NCI-H2196 (cell line): ENCODE measurements around the gene SENP1.
A peak's percentile ranks its signal among the peaks of the same experiment; 100 is the strongest.
"Not testable (repeated sequence)": the region's sequence is repeated elsewhere in the genome, so short reads cannot be mapped to it uniquely, and the experiment has no call there.

Source experiments
- DNase-seq: peaks from one replicate; lab custom pipeline; 2025; ENCODE audit not compliant: unreplicated experiment; lab: John Stamatoyannopoulos, UW

SENP1 gene

DNA sequence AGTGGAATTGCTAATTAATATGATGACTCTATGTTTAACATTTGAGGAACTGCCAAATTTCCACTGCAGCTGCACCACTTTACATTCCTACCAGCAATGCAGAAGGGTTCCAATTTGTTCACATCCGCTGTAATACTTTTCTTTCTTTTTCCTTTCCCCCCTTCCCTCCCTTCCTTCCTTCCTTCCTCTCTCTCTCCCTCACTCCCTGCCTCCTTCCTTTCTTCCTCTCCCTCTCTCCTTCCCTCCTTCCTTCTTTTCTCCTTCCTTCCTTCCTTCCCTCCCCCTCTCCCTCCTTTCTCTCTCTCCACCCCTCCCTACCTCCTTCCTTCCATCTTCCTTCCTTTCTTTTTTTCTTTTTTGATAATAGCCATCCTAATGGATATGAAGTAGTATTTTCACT is 10.1 kb upstream of the SENP1 start:
- no peak for DNase-seq

DNA sequence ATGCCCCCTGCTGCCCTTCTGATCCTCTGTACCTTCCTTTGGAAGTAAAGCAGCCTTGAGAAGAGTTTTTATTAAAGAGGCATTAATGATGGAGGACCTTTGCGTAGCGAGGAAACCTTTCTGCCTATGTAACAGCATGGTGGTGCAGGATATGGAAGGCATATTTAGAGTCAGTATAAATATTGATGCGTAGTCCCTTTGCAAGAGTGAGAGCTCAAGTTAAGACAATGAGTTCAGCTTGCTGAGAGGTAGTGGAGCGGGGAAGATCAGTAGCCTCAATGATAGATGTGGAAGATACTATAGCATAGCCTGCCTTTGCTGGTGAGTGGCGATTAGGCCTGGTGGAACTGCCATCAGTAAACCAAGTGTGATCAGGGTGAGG is 5.4 kb upstream of the SENP1 start:
- DNase-seq = not testable (repeated sequence)

DNA sequence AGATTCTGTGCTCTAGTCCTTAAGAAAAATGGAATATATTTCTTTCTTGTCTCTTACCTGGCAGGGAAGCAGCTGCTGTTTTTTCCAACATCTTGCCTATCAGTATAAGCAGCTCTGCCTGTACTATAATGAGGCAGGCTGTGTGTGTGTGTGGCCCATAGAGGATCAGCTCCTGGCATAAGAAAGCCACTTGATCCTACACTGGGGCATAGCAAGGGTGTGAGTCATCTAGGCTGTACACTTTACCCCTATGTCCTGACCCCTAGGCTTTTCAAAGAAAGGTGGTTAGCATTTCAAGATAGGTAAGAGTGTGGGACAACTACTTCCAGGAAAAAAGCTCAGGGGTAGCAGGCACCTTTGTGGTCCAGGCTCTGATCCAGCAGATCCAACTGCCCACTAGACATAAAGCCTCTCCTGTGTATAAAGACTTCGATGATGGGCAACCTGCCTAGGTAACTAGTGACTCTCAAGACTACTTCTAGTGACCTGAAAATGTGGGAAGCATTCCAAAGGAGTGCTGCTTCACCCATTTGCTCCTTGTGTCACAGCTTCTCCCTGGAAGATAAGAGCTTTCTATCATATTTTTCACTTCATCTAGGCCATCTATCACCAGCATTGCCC is 4.9 kb upstream of the SENP1 start:
- DNase-seq = no peak

DNA sequence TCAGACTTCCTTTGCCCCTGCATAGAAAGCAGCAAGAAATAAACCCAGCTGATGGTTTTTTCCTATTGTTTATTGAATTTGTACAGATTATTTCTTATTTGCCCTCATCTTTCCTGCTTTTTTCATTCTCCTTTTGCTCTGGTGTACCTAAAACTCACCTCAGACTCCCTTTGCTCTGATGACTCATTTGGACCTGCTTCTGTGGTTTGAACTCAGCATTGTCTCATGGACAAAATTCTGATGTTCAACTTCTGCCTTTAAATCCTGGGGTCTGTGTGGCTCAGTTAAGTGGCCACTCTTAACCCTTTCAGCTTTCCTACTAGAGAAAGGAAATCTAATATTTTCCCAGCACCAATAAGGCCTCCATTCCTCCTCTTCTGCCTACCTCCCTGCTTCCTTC is 3.5 kb upstream of the SENP1 start:
- no peak for DNase-seq

DNA sequence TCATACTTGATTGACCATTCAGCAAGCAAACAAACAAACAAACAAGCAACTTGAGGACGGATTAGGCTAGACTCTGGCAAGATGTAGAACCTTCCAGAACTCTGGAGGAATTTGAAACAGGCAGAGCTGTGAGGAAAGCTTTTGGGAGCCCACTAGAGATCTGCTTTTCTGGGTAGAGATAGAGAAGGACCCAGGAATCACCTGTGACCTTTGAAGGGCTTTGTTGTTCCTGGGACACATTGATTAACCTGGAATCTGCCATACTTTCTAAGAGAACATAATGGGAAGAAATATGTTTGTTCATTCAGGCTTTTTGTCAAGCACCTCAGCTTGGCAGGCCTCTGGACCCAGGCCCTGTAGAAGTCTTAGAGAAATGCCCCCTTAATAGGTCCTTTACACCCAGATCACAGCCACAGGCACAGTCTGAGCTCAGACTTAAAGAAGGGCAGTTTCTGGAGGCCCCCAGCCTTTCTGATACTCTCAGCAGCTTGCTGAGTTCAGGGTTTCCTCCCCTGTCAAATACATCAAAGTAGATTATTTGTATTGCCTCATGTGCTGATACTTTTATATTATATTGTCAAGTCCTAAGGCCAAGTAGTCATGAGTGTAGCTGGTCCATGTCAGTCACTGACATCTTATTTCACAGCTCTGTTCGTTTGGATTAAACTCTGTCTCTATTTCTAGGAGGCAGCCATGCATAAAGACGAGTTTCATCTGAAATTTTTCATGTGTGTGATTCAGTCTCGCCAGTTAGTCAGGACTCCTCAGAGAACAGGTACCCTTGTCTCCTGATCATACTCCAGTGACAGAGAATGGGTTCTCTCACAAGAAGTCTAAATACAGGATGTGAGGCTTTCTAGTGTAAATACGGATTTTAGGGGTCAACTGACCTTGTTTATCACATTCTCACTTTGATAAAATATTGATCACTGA is 1.1 kb upstream of the SENP1 start:
- no peak for DNase-seq

DNA sequence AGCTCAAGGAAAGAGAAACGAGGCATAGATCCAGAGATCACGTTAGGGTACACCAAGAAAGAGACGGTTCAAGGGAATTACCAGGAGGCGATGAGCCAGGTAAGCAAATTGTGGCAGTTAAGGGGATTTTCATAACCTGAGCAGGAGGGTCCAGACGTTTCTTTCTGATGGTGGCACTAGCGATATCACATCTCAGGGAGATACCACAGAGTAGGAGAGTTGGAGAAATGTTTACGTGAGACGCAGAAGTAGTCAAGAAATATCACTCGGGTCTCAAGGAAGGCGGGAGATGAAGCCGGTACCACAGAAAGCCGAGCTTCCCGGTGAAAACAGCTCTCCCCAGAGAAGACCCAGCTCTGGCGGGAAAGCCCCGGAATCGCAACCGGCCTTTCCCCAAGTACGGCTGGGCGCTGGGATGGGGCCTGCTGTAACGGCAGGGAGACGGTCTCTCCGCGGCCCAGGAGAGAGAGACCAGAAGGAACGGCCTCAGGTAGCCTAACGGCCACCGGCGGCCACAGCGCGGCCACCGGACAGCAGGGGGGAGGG is 485 bp downstream of the SENP1 start:
- DNase-seq = peak; percentile 31

DNA sequence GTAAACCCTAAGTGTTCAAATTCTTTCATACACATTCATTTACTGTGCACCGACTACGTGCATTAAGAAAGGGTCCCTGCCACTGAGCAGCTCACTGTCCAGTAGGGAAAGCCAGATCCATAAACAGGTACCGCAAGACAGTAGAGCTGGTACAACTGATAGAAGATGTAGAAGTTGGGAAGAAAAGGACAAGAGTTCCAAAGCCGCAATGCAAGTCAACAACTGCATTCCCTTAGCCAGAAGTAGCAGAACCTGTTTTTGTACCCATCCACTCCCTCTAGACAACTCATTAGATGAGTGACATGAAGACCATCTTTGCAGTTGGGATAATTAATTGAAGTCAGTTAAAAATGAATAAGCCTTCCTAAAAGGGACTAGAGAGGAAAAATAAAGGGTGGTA is 1.3 kb downstream of the SENP1 start:
- DNase-seq = peak; percentile 10

DNA sequence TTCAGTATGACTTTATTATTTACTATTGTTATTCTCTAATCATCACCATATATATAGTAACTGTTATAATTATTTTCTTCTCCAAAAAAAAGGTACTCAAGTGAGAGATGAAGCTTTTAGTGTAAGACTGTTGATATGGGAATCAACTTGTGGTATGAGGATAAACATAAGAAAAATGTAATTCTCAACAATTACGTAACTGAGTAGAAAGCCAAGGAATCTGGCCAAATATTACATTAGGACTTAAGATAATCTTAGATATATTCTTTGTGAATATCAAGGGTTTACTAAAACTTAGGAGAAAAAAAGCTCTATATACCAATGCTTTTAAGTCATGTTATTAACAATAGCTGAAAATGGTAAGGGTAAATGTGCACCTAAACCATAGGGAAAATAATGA is 13.3 kb downstream of the SENP1 start:
- no peak for DNase-seq

DNA sequence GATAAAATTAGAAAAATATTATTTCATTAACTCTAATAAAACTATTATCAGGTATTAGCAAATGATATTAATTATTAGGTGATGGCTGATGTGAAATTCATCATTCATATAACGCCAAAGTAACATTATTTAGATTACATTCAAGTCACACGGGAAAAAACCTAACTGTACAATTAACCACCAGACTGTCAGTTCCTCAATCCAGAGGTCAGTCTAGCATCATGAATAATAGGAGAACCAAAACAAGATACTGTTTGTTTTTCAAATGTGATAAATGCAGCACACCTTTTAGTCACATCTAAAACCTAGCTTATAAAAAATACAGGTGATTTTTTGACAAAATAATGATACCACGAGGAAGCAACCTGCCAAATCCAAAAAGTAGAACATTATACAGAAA is 19.6 kb downstream of the SENP1 start:
- DNase-seq = no peak

DNA sequence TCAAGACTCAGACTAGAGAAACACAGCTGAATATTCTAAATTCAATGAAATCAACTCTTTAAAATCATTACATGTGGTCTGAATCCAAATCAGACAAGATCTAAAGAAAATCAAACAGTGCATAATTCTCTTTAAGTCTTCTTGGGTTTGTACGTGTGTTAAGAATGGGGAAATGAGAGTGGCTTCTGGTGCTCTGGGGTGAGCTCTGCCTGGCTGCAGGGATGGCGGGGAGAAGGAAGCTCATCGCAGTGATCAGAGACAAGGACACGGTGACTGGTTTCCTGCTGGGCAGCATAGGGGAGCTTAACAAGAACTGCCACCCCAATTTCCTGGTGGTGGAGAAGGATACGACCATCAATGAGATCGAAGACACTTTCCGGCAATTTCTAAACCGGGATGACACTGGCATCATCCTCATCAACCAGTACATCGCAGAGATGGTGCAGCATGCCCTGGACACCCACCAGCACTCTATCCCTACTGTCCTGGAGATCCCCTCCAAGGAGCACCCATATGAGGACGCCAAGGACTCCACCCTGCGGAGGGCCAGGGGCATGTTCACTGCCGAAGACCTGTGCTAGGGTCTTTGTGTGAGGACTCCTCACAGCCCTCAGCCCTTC is 20.9 kb downstream of the SENP1 start:
- DNase-seq = no peak

DNA sequence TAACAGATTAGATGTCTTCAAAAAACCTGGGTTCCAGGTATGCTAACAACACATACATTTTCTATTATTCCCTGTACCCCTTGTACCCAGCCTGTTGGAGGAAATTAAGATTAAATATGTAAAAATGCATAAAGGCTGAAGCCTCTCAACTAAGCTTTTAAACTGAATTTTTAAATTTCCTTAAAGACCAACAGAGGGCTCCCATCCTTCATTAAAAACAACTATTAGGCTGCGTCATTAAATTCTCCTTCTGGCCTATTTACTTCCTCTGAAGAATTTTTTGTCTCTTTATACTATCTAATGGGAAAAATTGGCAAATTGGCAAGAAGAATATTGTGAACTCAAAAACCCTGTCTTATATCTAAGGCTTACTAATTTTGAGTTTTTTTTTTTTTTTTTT is 21.8 kb downstream of the SENP1 start:
- DNase-seq = peak; percentile 11

DNA sequence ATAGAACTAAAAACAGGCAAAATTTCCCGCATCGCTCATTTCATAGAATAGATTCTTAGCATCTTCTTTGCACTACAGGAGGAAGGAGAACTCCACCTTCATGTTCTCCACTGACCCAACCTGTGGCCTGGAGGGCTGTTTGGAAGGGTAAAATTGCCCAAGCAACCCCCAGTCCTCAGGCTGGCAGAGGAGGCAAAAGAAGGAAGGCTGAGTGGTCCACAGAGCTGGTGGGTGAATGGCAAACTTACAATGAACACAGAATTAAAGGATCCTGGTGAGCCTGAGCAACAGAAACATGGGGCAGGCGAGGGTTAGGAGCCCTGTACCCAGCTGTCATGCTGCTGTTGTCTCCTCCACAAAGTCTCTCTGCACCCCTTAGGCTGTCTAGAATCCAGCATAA is 25.1 kb downstream of the SENP1 start:
- DNase-seq = no peak

DNA sequence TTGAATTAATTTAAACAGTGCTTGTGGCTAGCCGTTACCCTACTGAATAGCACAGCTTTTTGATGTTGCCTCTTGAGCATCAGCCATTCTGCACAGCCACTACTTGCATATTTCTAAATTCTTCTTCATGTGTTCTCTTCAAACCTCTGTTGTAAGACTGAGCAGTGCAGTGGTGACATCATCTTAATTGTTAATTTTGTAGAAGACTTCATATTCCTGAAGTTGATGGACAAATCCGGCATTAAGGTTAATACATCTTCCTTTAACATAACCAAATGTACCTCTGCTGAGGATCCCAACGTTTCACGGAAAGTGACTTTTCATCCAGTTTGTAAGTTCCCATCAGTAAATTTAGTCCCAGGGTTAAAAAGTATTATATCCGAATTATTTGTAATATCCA is 25.6 kb downstream of the SENP1 start:
- DNase-seq = no peak

DNA sequence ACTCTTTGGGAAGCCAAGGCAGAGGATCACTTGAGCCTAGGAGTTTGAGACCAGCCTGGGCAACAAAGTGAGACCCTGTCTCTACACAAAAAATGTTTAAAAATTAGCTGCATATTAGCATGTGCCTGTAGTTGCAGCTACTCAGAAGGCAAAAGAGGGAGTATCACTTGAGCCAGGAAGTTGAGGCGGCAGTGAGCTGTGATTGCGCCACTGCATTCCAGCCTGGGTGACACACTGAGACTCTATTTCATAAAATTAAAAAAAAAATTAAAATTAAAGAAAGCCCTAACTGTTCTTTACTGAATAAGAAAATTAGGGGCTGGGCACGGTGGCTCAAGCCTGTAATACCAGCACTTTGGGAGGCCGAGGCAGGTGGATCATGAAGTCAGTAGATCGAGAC is 27.0 kb downstream of the SENP1 start:
- DNase-seq = no peak

DNA sequence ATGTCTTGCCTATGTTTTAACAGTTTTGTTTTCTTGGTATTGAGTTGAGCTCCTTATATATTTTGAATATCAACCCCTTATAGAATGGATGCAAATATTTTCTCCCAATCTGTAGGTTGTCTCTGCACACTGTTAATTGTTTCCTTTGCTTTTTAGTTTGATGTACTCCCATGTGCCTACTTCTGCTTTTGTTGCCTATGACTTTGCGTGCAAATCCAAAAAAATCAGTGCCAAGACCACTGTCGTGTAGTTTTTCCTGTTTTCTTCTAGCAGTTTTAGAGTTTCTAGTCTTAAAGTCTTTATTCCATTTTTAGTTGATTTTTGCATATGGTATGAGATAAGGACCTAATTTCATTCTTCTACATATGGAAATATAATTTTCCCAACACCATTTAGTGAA is 28.8 kb downstream of the SENP1 start:
- no peak for DNase-seq

DNA sequence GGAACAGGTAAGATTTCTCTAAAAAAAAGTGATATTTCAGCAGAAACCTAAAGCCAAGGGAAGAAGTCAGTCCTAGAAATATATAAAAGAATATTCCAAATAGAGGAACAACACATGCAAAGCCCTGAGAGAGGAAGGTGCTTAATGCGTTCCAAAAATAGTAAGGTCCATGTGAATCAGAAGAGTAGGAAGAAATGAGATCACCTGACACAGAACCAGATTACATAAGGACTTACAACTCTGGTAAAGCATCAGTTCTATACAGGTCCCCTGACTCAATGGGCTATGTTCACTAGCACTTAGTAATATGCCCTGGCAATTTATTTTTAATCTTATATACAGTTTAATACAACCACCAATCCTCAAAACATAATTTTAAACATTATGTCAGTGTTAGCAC is 30.0 kb downstream of the SENP1 start:
- no peak for DNase-seq

DNA sequence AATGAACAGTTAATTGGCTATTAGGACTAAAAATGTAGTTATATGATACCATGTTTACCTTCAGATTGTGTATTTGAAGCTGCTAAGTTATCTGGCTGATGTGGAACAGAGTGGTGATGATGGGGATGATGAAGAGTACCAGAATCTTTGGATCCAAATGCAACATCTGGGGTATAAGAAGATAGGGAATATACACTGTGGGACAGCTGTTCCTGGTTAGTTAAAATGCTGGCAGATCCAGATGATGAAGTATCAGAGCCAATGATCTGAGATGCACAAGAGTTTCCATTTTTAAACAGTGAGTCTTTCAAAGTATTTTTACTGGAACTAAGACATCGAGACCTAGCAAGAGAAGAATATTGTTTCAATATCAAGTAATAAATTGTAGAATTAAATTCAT is 31.6 kb downstream of the SENP1 start:
- no peak for DNase-seq

DNA sequence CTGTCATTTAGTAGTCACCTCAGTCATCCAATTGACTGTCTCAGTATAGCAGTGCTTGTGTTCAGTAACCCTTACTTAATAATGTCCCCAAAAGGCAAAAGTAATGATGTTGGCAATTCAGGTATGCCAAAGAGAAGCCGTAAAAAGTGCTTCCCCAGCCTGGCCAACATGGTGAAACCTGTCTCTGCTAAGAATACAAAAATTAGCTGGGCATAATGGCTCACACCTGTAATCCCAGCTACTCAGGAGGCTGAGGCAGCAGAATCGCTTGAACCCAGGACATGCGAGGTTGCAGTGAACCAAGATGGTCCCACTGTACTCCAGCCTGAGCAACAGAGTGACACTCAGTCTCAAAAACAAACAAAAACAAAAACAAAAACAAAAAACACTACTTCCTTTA is 33.6 kb downstream of the SENP1 start:
- no peak for DNase-seq

DNA sequence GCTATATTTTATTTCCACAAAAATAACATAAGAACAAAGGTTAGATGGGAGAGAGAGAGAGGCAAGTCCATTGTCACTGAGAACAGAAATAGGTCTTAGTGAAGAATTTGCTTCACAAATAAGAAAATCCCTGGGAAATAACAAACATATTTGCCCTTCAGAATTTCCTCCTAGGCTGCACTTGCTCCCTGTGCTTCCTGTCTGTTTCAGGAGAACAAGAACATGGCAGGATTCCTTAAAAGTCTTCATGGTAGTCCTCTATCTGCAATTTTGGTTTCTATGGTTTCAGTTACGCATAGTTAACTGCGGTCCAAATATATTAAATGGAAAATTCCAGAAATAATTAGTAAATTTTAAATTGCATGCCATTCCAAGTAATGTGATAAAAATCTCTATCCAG is 34.1 kb downstream of the SENP1 start:
- DNase-seq = no peak

DNA sequence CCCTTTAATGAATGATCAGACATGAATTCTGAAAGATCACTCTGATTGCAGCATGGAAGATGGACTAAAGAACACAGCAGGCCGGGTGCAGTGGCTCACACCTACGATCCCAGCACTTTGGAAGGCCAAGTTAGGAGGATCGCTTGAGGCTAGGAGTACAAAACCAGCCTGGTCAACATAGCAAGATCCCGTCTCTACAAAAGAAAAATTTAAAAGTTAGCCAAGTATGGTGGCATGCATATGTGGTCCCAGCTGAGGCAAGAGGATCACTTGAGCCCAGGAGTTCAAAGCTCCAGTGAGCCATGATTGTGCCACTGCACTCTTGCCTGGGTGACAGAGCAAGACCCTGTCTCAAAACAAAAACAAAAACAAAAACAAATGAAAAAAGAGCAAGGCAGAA is 35.1 kb downstream of the SENP1 start:
- DNase-seq = no peak

DNA sequence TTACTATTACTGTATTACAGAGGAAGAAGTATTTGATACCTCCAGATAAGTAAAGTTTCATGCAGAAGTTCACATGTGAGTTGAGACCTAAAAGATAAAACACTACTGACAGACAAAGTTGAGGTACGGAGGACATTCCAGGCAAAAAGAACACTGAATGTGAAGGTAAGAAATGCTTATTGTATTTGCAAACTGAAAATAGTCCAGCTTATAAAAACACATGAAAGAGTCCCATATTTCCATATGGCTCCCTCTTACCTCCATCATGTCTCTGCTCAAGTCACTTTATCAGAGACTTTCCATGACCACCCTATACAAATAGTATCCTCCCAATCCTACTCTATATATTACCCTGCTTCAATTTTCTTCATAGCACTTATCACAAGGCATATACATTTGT is 35.8 kb downstream of the SENP1 start:
- no peak for DNase-seq

DNA sequence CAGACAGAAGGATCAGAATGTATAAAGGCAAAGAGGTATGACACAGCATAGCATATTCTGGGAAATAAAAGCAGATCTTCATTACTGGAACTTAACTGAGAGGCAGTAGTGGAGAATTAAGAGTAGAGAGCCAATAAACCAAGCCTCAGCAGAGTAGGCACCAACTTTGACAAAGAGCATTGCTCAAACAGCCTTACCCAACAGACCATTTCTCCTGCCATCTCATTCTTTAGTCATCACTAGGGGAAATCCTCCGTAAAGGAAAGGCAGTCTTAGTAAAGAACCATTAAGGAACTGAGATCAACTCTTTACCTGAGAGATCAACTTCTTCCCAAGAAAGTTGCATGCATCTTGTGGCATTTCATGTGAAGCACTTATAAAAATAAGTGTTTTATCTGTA is 36.6 kb downstream of the SENP1 start:
- no peak for DNase-seq
